NCI-H1417 (cell line): ENCODE data around the gene RBM4.
A peak's percentile ranks its signal among the peaks of the same experiment; 100 is the strongest.

Experiments
- DNase-seq, 3 experiments: peaks; one replicate each; lab custom pipeline; 2025; lab: John Stamatoyannopoulos, UW

Gene RBM4

DNA sequence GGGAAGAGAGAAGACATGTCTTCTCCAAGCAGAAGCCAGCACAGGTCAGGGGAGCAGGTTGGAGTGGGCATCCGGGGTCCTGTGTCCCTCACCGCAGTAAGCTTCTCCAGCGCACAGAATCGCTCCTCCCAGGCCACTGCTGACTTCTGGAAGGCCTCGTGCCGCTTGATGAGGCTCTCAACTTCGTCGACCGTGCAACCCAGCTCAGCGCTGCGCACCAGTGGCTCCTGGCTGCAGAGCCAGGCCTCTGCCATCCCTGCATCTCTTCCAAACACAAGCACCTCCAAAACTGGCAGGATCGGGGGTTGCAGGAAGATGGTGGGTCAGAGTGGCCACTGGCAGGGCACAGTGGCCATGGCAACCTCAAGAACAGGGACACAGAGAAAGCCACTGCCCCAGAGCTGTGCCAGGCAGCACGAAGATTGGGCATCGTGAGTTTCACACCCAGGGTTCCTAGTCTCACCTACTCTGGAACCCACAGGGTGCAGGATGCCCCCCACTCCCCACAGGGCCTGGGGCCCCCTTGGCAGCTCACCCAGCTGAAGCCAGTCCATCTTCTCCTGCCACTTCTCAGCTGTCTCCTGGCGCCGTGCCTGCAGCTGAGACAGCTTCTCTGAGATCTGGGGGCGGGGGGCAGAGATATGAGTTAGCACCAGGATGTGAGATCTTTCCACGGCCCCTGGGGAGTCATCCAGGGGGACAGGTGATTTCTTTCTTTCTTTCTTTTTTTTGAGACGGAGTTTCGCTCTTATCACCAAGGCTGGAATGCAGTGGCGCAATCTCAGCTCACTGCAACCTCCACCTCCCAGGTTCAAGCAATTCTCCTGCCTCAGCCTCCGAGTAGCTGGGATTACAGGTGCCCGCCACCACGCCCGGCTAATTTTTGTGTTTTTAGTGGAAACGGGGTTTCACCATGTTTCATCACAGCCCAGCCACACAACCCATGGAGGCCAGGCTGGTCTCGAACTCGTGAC lies 50.3 kb downstream of the RBM4 start:
- DNase-seq = no peak

DNA sequence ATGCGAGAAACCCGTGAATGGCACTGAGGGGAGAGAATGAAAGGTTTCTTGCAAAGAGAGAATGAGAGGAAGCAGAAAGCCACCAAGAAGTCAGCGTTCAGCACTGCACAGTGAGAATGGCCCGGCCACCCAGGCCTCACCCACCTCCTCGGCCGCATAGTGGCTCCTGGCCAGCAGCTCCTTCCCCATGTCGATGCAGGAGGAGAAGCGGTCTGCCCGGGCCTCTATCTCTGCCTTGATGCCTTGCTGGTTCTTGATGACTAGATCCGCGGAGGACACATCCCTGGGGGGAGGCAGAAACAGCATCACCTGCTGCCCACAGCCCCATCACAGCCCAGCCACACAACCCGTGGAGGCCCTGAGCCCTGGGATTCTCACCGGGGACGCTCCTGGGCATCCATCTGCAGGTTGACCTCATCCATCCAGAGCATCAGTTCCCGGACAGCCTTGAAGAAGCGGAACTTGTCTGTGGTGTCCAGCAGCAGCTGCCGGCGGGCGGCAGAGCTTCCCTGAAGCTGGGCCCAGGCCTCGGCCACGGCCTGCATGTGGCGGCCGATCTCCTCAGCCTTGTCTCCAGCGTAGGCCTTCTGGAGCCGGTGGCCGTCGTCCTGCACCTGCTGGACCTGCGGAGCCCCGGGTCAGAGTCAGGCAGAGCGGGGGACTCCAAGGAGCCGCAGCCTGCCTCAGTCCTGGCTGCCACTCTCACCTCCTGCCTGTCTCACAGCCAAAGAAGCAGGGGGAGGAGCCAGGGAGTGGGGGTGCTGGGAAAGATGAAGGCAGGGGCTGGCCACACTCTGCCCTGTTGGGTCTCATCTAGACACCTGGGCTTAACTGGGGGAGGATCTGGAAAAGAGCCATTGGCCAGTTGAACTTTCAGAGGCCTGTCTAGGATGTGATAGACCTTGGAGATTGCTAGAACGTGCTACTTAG lies 51.4 kb downstream of the RBM4 start:
- DNase-seq = no peak

DNA sequence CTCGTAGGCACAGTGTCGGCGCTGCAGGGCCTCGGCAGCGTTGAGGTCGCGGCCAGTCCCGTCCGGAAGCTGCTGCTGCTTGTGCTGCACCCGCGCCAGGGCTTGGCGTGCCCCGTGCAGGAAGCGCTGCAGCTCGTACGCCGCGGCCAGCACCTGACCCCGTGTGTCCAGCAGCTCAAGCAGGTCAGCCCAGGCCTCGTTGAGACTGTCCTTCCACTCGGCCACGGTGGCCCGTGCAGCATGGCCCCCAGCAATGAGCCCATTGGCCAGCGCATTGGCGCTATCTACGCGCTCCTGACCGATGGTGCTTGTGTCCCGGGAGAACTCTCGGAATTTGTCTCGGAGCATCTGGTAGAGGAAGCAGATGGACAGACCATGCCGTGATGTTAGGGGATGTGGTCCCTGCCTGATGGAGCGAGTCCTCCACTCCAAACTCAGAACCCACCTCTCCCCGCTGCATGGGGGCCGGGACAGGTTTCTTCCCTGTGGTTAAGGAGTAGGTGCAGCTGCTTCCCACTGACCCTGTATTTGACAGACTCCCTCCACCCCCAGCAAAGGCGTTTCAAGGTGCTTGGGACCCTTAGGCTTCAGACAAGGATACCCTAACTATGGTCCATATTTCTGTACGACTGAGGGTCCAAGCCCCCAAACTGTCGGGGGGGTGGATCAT lies 52.9 kb downstream of the RBM4 start:
- no peak for DNase-seq

DNA sequence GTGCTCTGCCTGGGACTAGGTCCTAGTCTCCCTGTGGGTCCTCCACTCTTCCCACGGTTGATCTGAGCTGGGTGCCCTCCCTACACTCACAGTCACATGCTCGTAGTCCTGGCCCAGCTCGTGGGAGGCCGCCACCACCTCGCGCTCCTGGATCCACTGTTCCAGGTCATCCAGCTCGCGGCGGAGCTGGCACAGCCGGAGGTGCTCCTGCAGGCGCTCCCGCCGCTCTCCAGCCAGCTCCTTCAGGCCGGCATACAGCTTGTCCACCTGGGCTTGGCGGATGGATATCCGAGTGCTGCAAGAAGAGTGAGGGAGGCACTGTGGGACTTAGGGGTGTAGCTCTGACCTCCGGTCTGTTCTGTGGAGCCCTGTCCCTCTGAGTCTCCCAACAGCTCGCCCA lies 53.9 kb downstream of the RBM4 start:
- DNase-seq = no peak

DNA sequence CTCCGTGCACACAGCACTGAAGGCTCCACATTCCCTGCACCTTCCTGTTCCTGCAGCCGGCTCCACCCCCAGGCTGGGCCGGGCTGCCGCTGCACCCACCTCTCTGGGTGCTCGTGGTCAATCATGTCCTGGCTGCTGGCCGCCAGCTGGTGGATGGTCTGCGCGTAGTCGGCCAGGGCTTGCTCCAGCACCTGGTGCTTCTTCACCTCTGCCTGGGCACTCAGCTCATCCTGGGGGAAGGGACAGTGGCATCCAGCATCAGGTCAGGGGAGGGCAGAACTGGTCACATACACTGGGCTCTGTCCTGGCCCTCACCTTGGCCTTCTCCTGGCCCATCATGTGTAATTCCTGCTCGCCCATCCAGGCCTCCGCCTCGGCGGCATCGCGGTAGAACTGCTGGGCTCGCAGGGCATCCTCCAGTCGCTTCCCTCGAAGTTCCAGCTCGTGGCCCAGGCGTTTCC lies 54.4 kb downstream of the RBM4 start:
- no peak for DNase-seq

DNA sequence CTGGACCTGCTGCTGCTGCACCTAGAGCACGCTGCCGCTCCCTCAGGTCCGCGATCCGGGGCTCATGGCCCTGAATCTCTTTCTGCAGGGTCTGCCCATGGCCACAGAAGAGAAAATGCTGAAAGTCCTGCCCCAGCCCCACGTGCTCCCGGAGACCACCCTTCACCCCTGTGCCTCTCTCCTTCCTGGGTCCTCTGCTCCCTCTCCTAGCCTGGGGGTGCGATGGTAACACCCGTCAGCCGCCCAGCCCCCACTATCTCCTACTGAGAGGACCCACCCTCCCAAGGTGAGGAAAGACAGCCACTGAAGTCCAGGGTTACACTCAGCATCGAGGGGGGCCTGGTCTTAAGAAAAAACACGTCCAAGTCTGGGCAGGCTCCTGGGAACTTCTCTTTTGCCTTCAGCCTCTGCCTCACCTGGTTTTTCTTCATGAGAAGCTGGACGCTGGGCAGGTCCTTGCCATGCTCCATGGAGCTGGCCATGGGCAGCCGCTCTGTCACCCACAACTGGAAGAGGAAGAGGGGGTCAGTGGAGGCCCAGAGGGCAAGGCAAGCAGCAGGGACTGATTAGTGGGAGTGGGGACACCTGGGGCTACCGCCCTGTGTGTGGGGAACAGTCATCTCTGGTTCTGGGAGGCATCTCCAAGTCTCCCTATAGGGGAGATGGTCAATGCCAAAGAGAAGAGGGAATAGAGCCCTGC lies 55.0 kb downstream of the RBM4 start:
- no peak for DNase-seq

DNA sequence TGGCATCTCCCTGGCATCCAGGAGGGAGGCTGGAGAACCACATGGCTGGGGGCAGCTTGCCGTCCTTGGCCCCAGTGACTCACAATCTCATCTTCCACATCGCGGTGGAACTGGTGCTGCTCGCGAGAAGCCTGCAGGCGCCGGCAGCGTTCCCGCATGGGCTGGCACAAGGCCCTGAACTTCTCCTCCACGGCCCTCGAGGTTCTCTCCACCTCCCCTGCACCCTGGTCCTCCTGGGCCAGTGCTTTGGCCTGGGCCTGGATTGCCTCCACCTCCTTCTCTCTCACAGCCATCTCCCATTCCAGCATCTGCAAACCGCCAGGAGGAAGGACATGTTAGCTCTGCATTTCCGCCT lies 55.5 kb downstream of the RBM4 start:
- no peak for DNase-seq

DNA sequence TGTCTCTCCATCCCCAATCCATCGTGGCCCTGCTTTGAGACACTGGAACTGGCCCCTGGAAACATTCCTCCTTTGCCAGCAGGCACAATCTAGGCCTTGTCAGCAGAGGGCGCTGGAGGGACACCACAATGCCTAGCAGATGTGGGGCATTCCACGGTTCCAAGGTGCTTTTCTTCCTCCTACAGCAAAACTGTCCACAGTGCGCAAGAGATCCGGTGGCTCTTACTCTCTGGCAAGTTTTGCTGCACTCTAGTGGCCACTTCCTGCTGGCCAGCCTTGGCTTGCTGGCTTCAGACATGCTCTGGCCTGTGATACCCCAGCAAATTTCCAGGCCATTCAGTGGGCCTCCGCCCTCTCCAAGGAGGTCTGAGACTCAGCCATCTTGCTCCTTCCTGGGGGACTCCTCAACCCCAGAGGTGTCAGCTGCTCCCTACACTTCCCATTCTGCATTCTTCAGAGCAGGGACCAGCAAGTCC lies 56.3 kb downstream of the RBM4 start:
- peak; percentile 82 to 97 (median 87) for DNase-seq
